NCI-H748 (cell line): ENCODE data around the gene PYGO1.
A peak's percentile ranks its signal among the peaks of the same experiment; 100 is the strongest.
"Not testable (repeated sequence)": the region's sequence is repeated elsewhere in the genome, so short reads cannot be mapped to it uniquely, and the experiment has no call there.

Source experiments
- DNase-seq: peaks from one replicate; lab custom pipeline; 2025; ENCODE audit not compliant: unreplicated experiment; lab: John Stamatoyannopoulos, UW

Gene PYGO1

GRCh38 chr15:55588070-55588814 lies at the start of gene PYGO1:
Gene PYGO1 (minus strand): TSS chr15:55588345. CDS start chr15:55587883, 462 bp downstream.
- peak; percentile 72 for DNase-seq

- DNase-seq: no peak
These were observed 48.9 kb upstream of the PYGO1 start for GRCh38 chr15:55637086-55637485.

GRCh38 chr15:55633731-55634130 lies 45.6 kb upstream of the PYGO1 start:
- DNase-seq: no peak

- no peak for DNase-seq
These were observed 44.3 kb upstream of the PYGO1 start for GRCh38 chr15:55632434-55632833.

- no peak for DNase-seq
These were observed 42.7 kb upstream of the PYGO1 start for GRCh38 chr15:55630858-55631257.

- DNase-seq: no peak
These were observed 40.2 kb upstream of the PYGO1 start for GRCh38 chr15:55628369-55628730.

GRCh38 chr15:55627730-55628368 lies 39.7 kb upstream of the PYGO1 start:
- no peak for DNase-seq

GRCh38 chr15:55619783-55620182 lies 31.6 kb upstream of the PYGO1 start:
- no peak for DNase-seq

- no peak for DNase-seq
These were observed 30.2 kb upstream of the PYGO1 start for GRCh38 chr15:55618387-55618786.

- DNase-seq: no peak
These were observed 27.3 kb upstream of the PYGO1 start for GRCh38 chr15:55615445-55615844.

- DNase-seq: no peak
These were observed 25.6 kb upstream of the PYGO1 start for GRCh38 chr15:55613727-55614126.

GRCh38 chr15:55606214-55606613 lies 18.1 kb upstream of the PYGO1 start:
- DNase-seq: no peak

GRCh38 chr15:55601374-55601773 lies 13.2 kb upstream of the PYGO1 start:
- no peak for DNase-seq

- DNase-seq: no peak
These were observed 11.3 kb upstream of the PYGO1 start for GRCh38 chr15:55599439-55599838.

- not testable (repeated sequence) for DNase-seq
These were observed 4.9 kb upstream of the PYGO1 start for GRCh38 chr15:55593019-55593418.

- DNase-seq: no peak
These were observed 2.6 kb upstream of the PYGO1 start for GRCh38 chr15:55590788-55591187.

GRCh38 chr15:55589287-55589686 lies 1.1 kb upstream of the PYGO1 start:
- no peak for DNase-seq

GRCh38 chr15:55588815-55589115 lies 620 bp upstream of the PYGO1 start:
- no peak for DNase-seq

- peak; percentile 56 for DNase-seq
These were observed 650 bp downstream of the PYGO1 start for GRCh38 chr15:55587321-55588069.

GRCh38 chr15:55586808-55587207 lies 1.3 kb downstream of the PYGO1 start:
- no peak for DNase-seq

GRCh38 chr15:55576943-55577342 lies 11.2 kb downstream of the PYGO1 start:
- no peak for DNase-seq

GRCh38 chr15:55574096-55574495 lies 14.0 kb downstream of the PYGO1 start:
- no peak for DNase-seq
